Measurements from ENCODE around the gene PCGF3.

GRCh38 chr4:786861-787300 is 81.2 kb downstream of the PCGF3 start:
- TF ChIP-seq, protein P1, sequence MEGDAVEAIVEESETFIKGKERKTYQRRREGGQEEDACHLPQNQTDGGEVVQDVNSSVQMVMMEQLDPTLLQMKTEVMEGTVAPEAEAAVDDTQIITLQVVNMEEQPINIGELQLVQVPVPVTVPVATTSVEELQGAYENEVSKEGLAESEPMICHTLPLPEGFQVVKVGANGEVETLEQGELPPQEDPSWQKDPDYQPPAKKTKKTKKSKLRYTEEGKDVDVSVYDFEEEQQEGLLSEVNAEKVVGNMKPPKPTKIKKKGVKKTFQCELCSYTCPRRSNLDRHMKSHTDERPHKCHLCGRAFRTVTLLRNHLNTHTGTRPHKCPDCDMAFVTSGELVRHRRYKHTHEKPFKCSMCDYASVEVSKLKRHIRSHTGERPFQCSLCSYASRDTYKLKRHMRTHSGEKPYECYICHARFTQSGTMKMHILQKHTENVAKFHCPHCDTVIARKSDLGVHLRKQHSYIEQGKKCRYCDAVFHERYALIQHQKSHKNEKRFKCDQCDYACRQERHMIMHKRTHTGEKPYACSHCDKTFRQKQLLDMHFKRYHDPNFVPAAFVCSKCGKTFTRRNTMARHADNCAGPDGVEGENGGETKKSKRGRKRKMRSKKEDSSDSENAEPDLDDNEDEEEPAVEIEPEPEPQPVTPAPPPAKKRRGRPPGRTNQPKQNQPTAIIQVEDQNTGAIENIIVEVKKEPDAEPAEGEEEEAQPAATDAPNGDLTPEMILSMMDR (IDR thresholded peaks at IDR 0.05 in 4 of 5, conservative IDR thresholded peaks at IDR 0.05 in 1 of 5) = peak in 1 of 5 experiments; percentile 11
- TF ChIP-seq POLR2A (IDR thresholded peaks at IDR 0.05) = peak; percentile 17 to 29

Measured in gastrocnemius medialis (tissue), 4 donors.